ENCODE results near the gene IKZF3. TPM values are rescaled to one million over a fixed set of nuclear protein-coding genes. Genes with fewer than 3 reads are reported as not detected.

Gene IKZF3
- total and polyA plus RNA-seq, 3 experiments from 2014 or later = 119 to 138 (median 126) TPM

- Mint-ChIP-seq H3K36me3 (no peaks in the 10 kb centered on the region), H3K27me3 (peaks cover 21 to 30% of the 10 kb centered on the region in 2 donors), H3K27ac (peak overlapping the region in 2 of 8 donors; percentile 52 to 90), H3K4me1 (peaks cover 4 to 6% (median 6%) of the 10 kb centered on the region in 3 donors), H3K9me3 (no peaks in the 10 kb centered on the region), H3K4me3 (peak overlapping the region in 1 of 7 donors; percentile 40)
- DNase-seq = peak in 1 of 5 donors; percentile 38
- H3K36me3 ChIP-seq (ENCODE audit: insufficient read depth, low read length) = no peaks in the 10 kb centered on the region
- POLR2A ChIA-PET = no interaction called here
- no peak overlapping the region for H3K4me3 ChIP-seq (ENCODE audit: low read length)
- H3K27me3 ChIP-seq (ENCODE audit: insufficient read depth, low read length, poor library complexity, severe bottlenecking) = no peaks in the 10 kb centered on the region
- H3K4me1 ChIP-seq (ENCODE audit: insufficient read depth, low read length) = no peaks in the 10 kb centered on the region
- no peak overlapping the region for H3K27ac ChIP-seq (ENCODE audit: low read depth, low read length)
- CTCF ChIA-PET = no interaction called here
- H3K9me3 ChIP-seq (ENCODE audit: low read length) = no peaks in the 10 kb centered on the region
These were observed 124.9 kb downstream of the IKZF3 start for GRCh38 chr17:39738983-39739884.

- Mint-ChIP-seq H3K9me3 (no peaks in the 10 kb centered on the region), H3K27ac (peak overlapping the region in 3 of 8 donors; percentile 52 to 91 (median 88)), H3K4me1 (peaks cover 4 to 6% (median 6%) of the 10 kb centered on the region in 3 donors), H3K36me3 (no peaks in the 10 kb centered on the region), H3K27me3 (peaks cover 19 to 30% of the 10 kb centered on the region in 2 donors), H3K4me3 (peak overlapping the region; percentile 12 to 52 (median 43))
- Histone ChIP-seq H3K27ac (ENCODE audit: low read depth, low read length) (no peak overlapping the region), H3K27me3 (ENCODE audit: insufficient read depth, low read length, poor library complexity, severe bottlenecking) (no peaks in the 10 kb centered on the region), H3K36me3 (ENCODE audit: insufficient read depth, low read length) (no peaks in the 10 kb centered on the region), H3K4me3 (ENCODE audit: low read length) (no peak overlapping the region), H3K4me1 (ENCODE audit: insufficient read depth, low read length) (no peaks in the 10 kb centered on the region), H3K9me3 (ENCODE audit: low read length) (no peaks in the 10 kb centered on the region)
- peak; percentile 31 to 70 (median 38) for DNase-seq
- CTCF ChIA-PET = no interaction called here
- POLR2A ChIA-PET = no interaction called here
These were observed 125.6 kb downstream of the IKZF3 start for GRCh38 chr17:39738568-39738901.

- no peaks in the 10 kb centered on the region for H3K36me3 Mint-ChIP-seq
- DNase-seq = no peak
- POLR2A ChIA-PET = no interaction called here
- Histone ChIP-seq H3K36me3 (ENCODE audit: insufficient read depth, low read length) (no peaks in the 10 kb centered on the region), H3K27me3 (ENCODE audit: insufficient read depth, low read length, poor library complexity, severe bottlenecking) (no peaks in the 10 kb centered on the region), H3K9me3 (ENCODE audit: low read length) (no peaks in the 10 kb centered on the region), H3K4me3 (ENCODE audit: low read length) (no peak within 1 kb of the TSS), H3K27ac (ENCODE audit: low read depth, low read length) (no peak within 1 kb of the TSS), H3K4me1 (ENCODE audit: insufficient read depth, low read length) (no peaks in the 10 kb centered on the region)
- CTCF ChIA-PET = no interaction called here
- no peaks in the 10 kb centered on the region for H3K9me3 Mint-ChIP-seq
- peak within 1 kb of the TSS in 5 of 8 donors; percentile 6 to 91 (median 52) for H3K27ac Mint-ChIP-seq
- H3K4me3 Mint-ChIP-seq = peak within 1 kb of the TSS; percentile 12 to 52 (median 43)
- peaks cover 4 to 6% (median 6%) of the 10 kb centered on the region in 3 donors for H3K4me1 Mint-ChIP-seq
- peaks cover 15 to 26% of the 10 kb centered on the region in 2 donors for H3K27me3 Mint-ChIP-seq
These were observed 126.1 kb downstream of the IKZF3 start, which contains the start of gene GRB7 for GRCh38 chr17:39737760-39738567. Gene GRB7, plus strand, starts transcription at chr17:39737938. Its CDS starts 4,364 bp downstream, at chr17:39742302.

- Histone ChIP-seq H3K4me3 (ENCODE audit: low read length) (no peak overlapping the region), H3K9me3 (ENCODE audit: low read length) (no peaks in the 10 kb centered on the region), H3K27me3 (ENCODE audit: insufficient read depth, low read length, poor library complexity, severe bottlenecking) (no peaks in the 10 kb centered on the region), H3K27ac (ENCODE audit: low read depth, low read length) (no peak overlapping the region), H3K36me3 (ENCODE audit: insufficient read depth, low read length) (no peaks in the 10 kb centered on the region), H3K4me1 (ENCODE audit: insufficient read depth, low read length) (no peaks in the 10 kb centered on the region)
- H3K9me3 Mint-ChIP-seq = no peaks in the 10 kb centered on the region
- ChIA-PET POLR2A (no interaction called here), CTCF (interaction anchor here (0.7 kb wide), 1 partner anchor 115 kb away, joined by 3 read pairs; no protein-coding TSS in a partner anchor)
- H3K4me1 Mint-ChIP-seq = peaks cover 4 to 7% (median 6%) of the 10 kb centered on the region in 3 donors
- no peak for DNase-seq
- no peaks in the 10 kb centered on the region for H3K36me3 Mint-ChIP-seq
- H3K4me3 Mint-ChIP-seq = no peak overlapping the region
- peak overlapping the region in 1 of 8 donors; percentile 50 for H3K27ac Mint-ChIP-seq
- H3K27me3 Mint-ChIP-seq = peaks cover 15 to 25% of the 10 kb centered on the region in 2 donors
These were observed 126.8 kb downstream of the IKZF3 start for GRCh38 chr17:39737206-39737759.

GRCh38 chr17:39736319-39737165, 127.6 kb downstream of the IKZF3 start:
- Histone ChIP-seq H3K36me3 (ENCODE audit: insufficient read depth, low read length) (no peaks in the 10 kb centered on the region), H3K27me3 (ENCODE audit: insufficient read depth, low read length, poor library complexity, severe bottlenecking) (no peaks in the 10 kb centered on the region), H3K9me3 (ENCODE audit: low read length) (no peaks in the 10 kb centered on the region), H3K4me1 (ENCODE audit: insufficient read depth, low read length) (no peaks in the 10 kb centered on the region), H3K27ac (ENCODE audit: low read depth, low read length) (no peak overlapping the region), H3K4me3 (ENCODE audit: low read length) (no peak overlapping the region)
- Mint-ChIP-seq H3K27ac (peak overlapping the region in 3 of 8 donors; percentile 6 to 50 (median 48)), H3K9me3 (no peaks in the 10 kb centered on the region), H3K27me3 (peaks cover 11 to 25% of the 10 kb centered on the region in 2 donors), H3K4me3 (peak overlapping the region in 1 of 7 donors; percentile 5), H3K36me3 (no peaks in the 10 kb centered on the region), H3K4me1 (peaks cover 4 to 7% (median 6%) of the 10 kb centered on the region in 3 donors)
- no peak for DNase-seq
- CTCF ChIA-PET = interaction anchor here (0.7 to 8.6 kb wide), 2 partner anchors 114 to 115 kb away, joined by 3 to 72 read pairs; no protein-coding TSS in a partner anchor
- POLR2A ChIA-PET = no interaction called here

- no peaks in the 10 kb centered on the region for H3K9me3 ChIP-seq (ENCODE audit: low read length)
- H3K36me3 ChIP-seq (ENCODE audit: insufficient read depth, low read length) = no peaks in the 10 kb centered on the region
- H3K27ac Mint-ChIP-seq = peak overlapping the region in 1 of 8 donors; percentile 6
- no peak for DNase-seq
- H3K4me3 ChIP-seq (ENCODE audit: low read length) = no peak overlapping the region
- H3K27me3 ChIP-seq (ENCODE audit: insufficient read depth, low read length, poor library complexity, severe bottlenecking) = no peaks in the 10 kb centered on the region
- no peaks in the 10 kb centered on the region for H3K9me3 Mint-ChIP-seq
- H3K4me1 ChIP-seq (ENCODE audit: insufficient read depth, low read length) = no peaks in the 10 kb centered on the region
- H3K27ac ChIP-seq (ENCODE audit: low read depth, low read length) = no peak overlapping the region
- no peak overlapping the region for H3K4me3 Mint-ChIP-seq
- ChIA-PET POLR2A (no interaction called here), CTCF (interaction anchor here (8.6 kb wide), 1 partner anchor 114 kb away, joined by 72 read pairs; no protein-coding TSS in a partner anchor)
- H3K4me1 Mint-ChIP-seq = peaks cover 4 to 7% (median 6%) of the 10 kb centered on the region in 3 donors
- no peaks in the 10 kb centered on the region for H3K36me3 Mint-ChIP-seq
- H3K27me3 Mint-ChIP-seq = peaks cover 9 to 23% of the 10 kb centered on the region in 2 donors
These were observed 128.2 kb downstream of the IKZF3 start for GRCh38 chr17:39735882-39736281.

- H3K4me1 Mint-ChIP-seq = peaks cover 14 to 18% (median 15%) of the 10 kb centered on the region in 3 donors
- Histone ChIP-seq H3K27ac (ENCODE audit: low read depth, low read length) (no peak overlapping the region), H3K36me3 (ENCODE audit: insufficient read depth, low read length) (no peaks in the 10 kb centered on the region), H3K4me3 (ENCODE audit: low read length) (no peak overlapping the region), H3K27me3 (ENCODE audit: insufficient read depth, low read length, poor library complexity, severe bottlenecking) (no peaks in the 10 kb centered on the region), H3K4me1 (ENCODE audit: insufficient read depth, low read length) (peaks cover 15% of the 10 kb centered on the region), H3K9me3 (ENCODE audit: low read length) (no peaks in the 10 kb centered on the region)
- H3K27ac Mint-ChIP-seq = peak overlapping the region in 3 of 8 donors; percentile 46 to 81 (median 47)
- H3K9me3 Mint-ChIP-seq = no peaks in the 10 kb centered on the region
- peak overlapping the region; percentile 17 to 80 (median 56) for H3K4me3 Mint-ChIP-seq
- DNase-seq = no peak
- peaks cover 0 to 22% (median 5%) of the 10 kb centered on the region in 3 donors for H3K36me3 Mint-ChIP-seq
- peaks cover 0 to 2% of the 10 kb centered on the region in 2 donors for H3K27me3 Mint-ChIP-seq
- CTCF ChIA-PET = interaction anchor here (1.1 to 8.6 kb wide), 2 partner anchors 111 to 141 kb away, joined by 3 to 72 read pairs; no protein-coding TSS in a partner anchor
- POLR2A ChIA-PET = no interaction called here
These were observed 131.5 kb downstream of the IKZF3 start for GRCh38 chr17:39732586-39732985.
